M059J (cell line): ENCODE results near the gene CTSW. TPM values are rescaled to one million over a fixed set of nuclear protein-coding genes. Genes with fewer than 3 reads are reported as not detected.

Source experiments
- DNase-seq: peaks from one replicate; pipeline ENCODE4 v3.0.0-alpha.2; 2012; ENCODE audit warnings: low read depth
- total RNA-seq: library from RNA; depleted of rRNA; stranded (reverse); fragments of >200 nt; shearing (Covaris generic); gene quantifications from 2 replicates; pipeline ENCODE4 v1.2.3, GENCODE V29; 2014

CTSW gene
- total RNA-seq, 1 experiment from 2014 or later = 1.5 TPM

GRCh38 chr11:65900899-65901180 lies 21.2 kb downstream of the CTSW start:
- no peak for DNase-seq

GRCh38 chr11:65903068-65903481 lies 23.4 kb downstream of the CTSW start:
- DNase-seq = peak; percentile 98

- DNase-seq = no peak
Observed at GRCh38 chr11:65903715-65904114, 24.1 kb downstream of the CTSW start.

GRCh38 chr11:65906602-65907001 lies 27.0 kb downstream of the CTSW start:
- DNase-seq = peak; percentile 18

- DNase-seq = no peak
Observed at GRCh38 chr11:65907878-65908277, 28.2 kb downstream of the CTSW start.

- DNase-seq = peak; percentile 99
Observed at GRCh38 chr11:65911682-65912568, 32.3 kb downstream of the CTSW start.

- peak; percentile 93 for DNase-seq
Observed at GRCh38 chr11:65912845-65913244, 33.2 kb downstream of the CTSW start.

GRCh38 chr11:65915101-65915820 lies 35.6 kb downstream of the CTSW start:
- peak; percentile 75 for DNase-seq

- DNase-seq = peak; percentile 99
Observed at GRCh38 chr11:65915821-65916251, 36.2 kb downstream of the CTSW start.

GRCh38 chr11:65916391-65916790 lies 36.8 kb downstream of the CTSW start:
- DNase-seq = peak; percentile 45

GRCh38 chr11:65917077-65917433 lies 37.4 kb downstream of the CTSW start:
- DNase-seq = peak; percentile 22

GRCh38 chr11:65917434-65918210 lies 38.0 kb downstream of the CTSW start:
- no peak for DNase-seq

GRCh38 chr11:65918211-65919140 lies 38.8 kb downstream of the CTSW start, which contains the start of gene C11orf68:
C11orf68 (minus strand) TSS chr11:65919062; CDS start chr11:65919031, 31 bp downstream.
- DNase-seq = peak; percentile 59

- DNase-seq = peak; percentile 97
Observed at GRCh38 chr11:65919141-65919572, 39.5 kb downstream of the CTSW start, which contains the start of gene DRAP1. DRAP1 (plus strand) TSS chr11:65919426; CDS start chr11:65919502, 76 bp downstream.

- DNase-seq = peak; percentile 41
Observed at GRCh38 chr11:65919573-65920371, 40.1 kb downstream of the CTSW start.

GRCh38 chr11:65920372-65920802 lies 40.8 kb downstream of the CTSW start:
- DNase-seq = no peak

- no peak for DNase-seq
Observed at GRCh38 chr11:65921033-65921555, 41.5 kb downstream of the CTSW start.

- no peak for DNase-seq
Observed at GRCh38 chr11:65921876-65922275, 42.2 kb downstream of the CTSW start.

GRCh38 chr11:65922565-65922964 lies 42.9 kb downstream of the CTSW start:
- no peak for DNase-seq

- no peak for DNase-seq
Observed at GRCh38 chr11:65925397-65925796, 45.8 kb downstream of the CTSW start.
